SW480 (cell line): ENCODE data around the gene MSRB1.
"Not testable (repeated sequence)": the region's sequence is repeated elsewhere in the genome, so short reads cannot be mapped to it uniquely, and the experiment has no call there.

Experiments
- DNase-seq: peaks from one replicate; pipeline ENCODE4 v3.0.0-alpha.2; 2016; ENCODE audit warnings: low spot score

Gene MSRB1

GRCh38 chr16:1960665-1961630 lies 17.9 kb upstream of the MSRB1 start:
- peak; percentile 72 for DNase-seq

- peak; percentile 87 for DNase-seq
Observed at GRCh38 chr16:1959269-1960039, 16.5 kb upstream of the MSRB1 start, which contains the start of gene NDUFB10. NDUFB10 (plus strand) TSS chr16:1959538; CDS start chr16:1959625, 87 bp downstream.

- DNase-seq, result no peak
Observed at GRCh38 chr16:1958715-1959268, 15.8 kb upstream of the MSRB1 start.

GRCh38 chr16:1958143-1958491 lies 15.1 kb upstream of the MSRB1 start:
- not testable (repeated sequence) for DNase-seq

- DNase-seq, result not testable (repeated sequence)
Observed at GRCh38 chr16:1957434-1958142, 14.6 kb upstream of the MSRB1 start.

GRCh38 chr16:1953734-1954133 lies 10.7 kb upstream of the MSRB1 start:
- DNase-seq, result no peak

- no peak for DNase-seq
Observed at GRCh38 chr16:1950559-1950958, 7.6 kb upstream of the MSRB1 start.

GRCh38 chr16:1950047-1950446 lies 7.0 kb upstream of the MSRB1 start:
- DNase-seq, result no peak

GRCh38 chr16:1949507-1949906 lies 6.5 kb upstream of the MSRB1 start:
- no peak for DNase-seq

- no peak for DNase-seq
Observed at GRCh38 chr16:1947369-1947670, 4.3 kb upstream of the MSRB1 start.

- DNase-seq, result no peak
Observed at GRCh38 chr16:1946495-1947368, 3.7 kb upstream of the MSRB1 start.

GRCh38 chr16:1945559-1946391 lies 2.8 kb upstream of the MSRB1 start:
- no peak for DNase-seq

- DNase-seq, result no peak
Observed at GRCh38 chr16:1944612-1945199, 1.7 kb upstream of the MSRB1 start.

GRCh38 chr16:1942047-1942809 lies 771 bp downstream of the MSRB1 start:
- no peak for DNase-seq

GRCh38 chr16:1941162-1942046 lies 1.6 kb downstream of the MSRB1 start:
- peak; percentile 78 for DNase-seq

GRCh38 chr16:1940273-1941161 lies 2.5 kb downstream of the MSRB1 start:
- DNase-seq, result peak; percentile 60

- not testable (repeated sequence) for DNase-seq
Observed at GRCh38 chr16:1939833-1940232, 3.2 kb downstream of the MSRB1 start.
